ENCODE measurements around the gene RABL6.
"Not testable (repeated sequence)": the region's sequence is repeated elsewhere in the genome, so short reads cannot be mapped to it uniquely, and the experiment has no call there.

RABL6 gene

GRCh38 chr9:136837856-136838277 lies 30.1 kb downstream of the RABL6 start:
- DNase-seq, result not testable (repeated sequence)

GRCh38 chr9:136838314-136839228 lies 30.8 kb downstream of the RABL6 start:
- no peak for DNase-seq

GRCh38 chr9:136839229-136840139 lies 31.7 kb downstream of the RABL6 start:
- DNase-seq, result no peak

GRCh38 chr9:136840140-136840876 lies 32.6 kb downstream of the RABL6 start:
- no peak for DNase-seq

- DNase-seq, result no peak
Observed at GRCh38 chr9:136840877-136841645, 33.3 kb downstream of the RABL6 start.

GRCh38 chr9:136841646-136842379 lies 34.1 kb downstream of the RABL6 start:
- DNase-seq, result not testable (repeated sequence)

GRCh38 chr9:136842380-136842948 lies 34.7 kb downstream of the RABL6 start, which contains the start of gene AJM1:
AJM1 (plus strand) TSS chr9:136842478; CDS start chr9:136844415, 1,937 bp downstream.
- DNase-seq, result peak; percentile 87

- DNase-seq, result not testable (repeated sequence)
Observed at GRCh38 chr9:136843159-136843800, 35.5 kb downstream of the RABL6 start.

- DNase-seq, result peak; percentile 70
Observed at GRCh38 chr9:136843801-136844740, 36.3 kb downstream of the RABL6 start.

- no peak for DNase-seq
Observed at GRCh38 chr9:136844761-136845464, 37.2 kb downstream of the RABL6 start.

- no peak for DNase-seq
Observed at GRCh38 chr9:136845465-136846260, 37.9 kb downstream of the RABL6 start.

GRCh38 chr9:136846376-136847087 lies 38.8 kb downstream of the RABL6 start:
- DNase-seq, result no peak

GRCh38 chr9:136847088-136847825 lies 39.5 kb downstream of the RABL6 start:
- no peak for DNase-seq

- DNase-seq, result peak; percentile 92
Observed at GRCh38 chr9:136847826-136848392, 40.2 kb downstream of the RABL6 start.

GRCh38 chr9:136848393-136849037 lies 40.8 kb downstream of the RABL6 start:
- DNase-seq, result peak; percentile 59
